OCI-LY3 (cell line): Measurements from ENCODE around the gene SPPL3.

Source experiments
- H2AFZ ChIP-seq: fragments of 200-600, 300-600 bp; shearing (Covaris generic); 2 replicates; pipeline ENCODE4 v1.6.0; 2014; ENCODE audit warnings: antibody characterized with exemption, low read depth, low read length
- H3K27ac ChIP-seq: fragments of 200-600, 300-600 bp; sonication (generic); 2 replicates; pipeline ENCODE4 v1.5.1; 2014; ENCODE audit warnings: mild to moderate bottlenecking, low read length, moderate library complexity, mixed read lengths
- H3K27me3 ChIP-seq: fragments of 200-600, 300-600 bp; sonication (generic); 2 replicates; pipeline ENCODE4 v1.6.1; 2014; ENCODE audit warnings: low read depth, low read length, mixed read lengths
- H3K36me3 ChIP-seq: fragments of 200-600, 300-600 bp; sonication (generic); replicated peaks from 2 replicates; pipeline ENCODE3; 2014; ENCODE audit warnings: low read depth, low read length, mixed read lengths
- H3K4me1 ChIP-seq: fragments of 300-600, 200-600 bp; sonication (generic); 2 replicates; pipeline ENCODE4 v1.6.1; 2014; ENCODE audit warnings: low read length, mixed read lengths
- H3K4me2 ChIP-seq: fragments of 200-600, 300-600 bp; sonication (generic); 2 replicates; pipeline ENCODE4 v1.6.1; 2014; ENCODE audit warnings: low read length, mixed read lengths
- H3K4me3 ChIP-seq: fragments of 300-600, 200-600 bp; sonication (generic); 2 replicates; pipeline ENCODE4 v1.5.1; 2014; ENCODE audit warnings: antibody characterized with exemption, mild to moderate bottlenecking, low read length, moderate library complexity
- H3K79me2 ChIP-seq: fragments of 300-600, 200-600 bp; shearing (Covaris generic); 2 replicates; pipeline ENCODE4 v1.6.1; 2014; ENCODE audit warnings: mild to moderate bottlenecking, low read length, mixed read lengths
- H3K9ac ChIP-seq: fragments of 300-600, 200-600 bp; shearing (Covaris generic); 2 replicates; pipeline ENCODE4 v1.6.0; 2014; ENCODE audit warnings: mild to moderate bottlenecking, low read length, moderate library complexity
- H3K9me3 ChIP-seq: fragments of 200-600, 300-600 bp; shearing (Covaris generic); 2 replicates; pipeline ENCODE4 v1.6.1; 2014; ENCODE audit warnings: low read length, mixed read lengths; ENCODE audit not compliant: insufficient read depth
- H4K20me1 ChIP-seq: fragments of 200-600, 300-600 bp; sonication (generic); 2 replicates; pipeline ENCODE4 v1.6.1; 2016; ENCODE audit warnings: low read length, mixed read lengths; ENCODE audit not compliant: insufficient read depth
- CTCF ChIP-seq: fragments of 200-600, 300-600 bp; sonication (generic); IDR thresholded peaks from 2 replicates; pipeline ENCODE4 v1.5.1; 2014; ENCODE audit warnings: antibody characterized with exemption, low read length, low read depth
- EZH2phosphoT487 ChIP-seq: fragments of 200-600 bp; shearing (Covaris generic); IDR thresholded peaks from 2 replicates; pipeline ENCODE4 v1.6.1; 2018; ENCODE audit warnings: antibody characterized with exemption, mixed run types, low read depth

The SPPL3 gene

GRCh38 chr12:120721866-120722265, 182.3 kb downstream of the SPPL3 start:
- Histone ChIP-seq H3K4me2 (no peak overlapping the region), H3K36me3 (peaks cover 61% of the 10 kb centered on the region), H3K27ac (no peak overlapping the region)

GRCh38 chr12:120720987-120721801, 183.0 kb downstream of the SPPL3 start:
- H3K36me3 ChIP-seq = peaks cover 68% of the 10 kb centered on the region

More at GRCh38 chr12:120721866-120722265, 182.3 kb downstream of the SPPL3 start:
- Histone ChIP-seq H3K4me1 (peaks cover 9% of the 10 kb centered on the region; the same call in 1 of the 2 replicates), H3K9me3 (no peaks in the 10 kb centered on the region), H3K9ac (no peak overlapping the region), H3K4me3 (no peak overlapping the region), H2AFZ (no peak overlapping the region), H4K20me1 (peaks cover 9% of the 10 kb centered on the region; the same call in 1 of the 2 replicates), H3K27me3 (no peaks in the 10 kb centered on the region), H3K79me2 (no peaks in the 10 kb centered on the region)
- TF ChIP-seq EZH2phosphoT487 (no peak), CTCF (no peak)

GRCh38 chr12:120720234-120720986, 183.7 kb downstream of the SPPL3 start:
- H3K9ac ChIP-seq = no peak overlapping the region
- H3K36me3 ChIP-seq = peaks cover 71% of the 10 kb centered on the region
- no peaks in the 10 kb centered on the region for H3K27me3 ChIP-seq
- no peak overlapping the region for H3K4me2 ChIP-seq
- no peaks in the 10 kb centered on the region for H3K79me2 ChIP-seq
- H3K4me3 ChIP-seq = no peak overlapping the region
- H3K9me3 ChIP-seq = no peaks in the 10 kb centered on the region
- TF ChIP-seq EZH2phosphoT487 (no peak), CTCF (no peak)
- peaks cover 9% of the 10 kb centered on the region; the same call in 1 of the 2 replicates for H4K20me1 ChIP-seq
- H3K27ac ChIP-seq = no peak overlapping the region
- H3K4me1 ChIP-seq = peaks cover 9% of the 10 kb centered on the region; the same call in 1 of the 2 replicates
- H2AFZ ChIP-seq = no peak overlapping the region

More at GRCh38 chr12:120720987-120721801, 183.0 kb downstream of the SPPL3 start:
- Histone ChIP-seq H3K27me3 (no peaks in the 10 kb centered on the region), H2AFZ (no peak overlapping the region), H3K27ac (no peak overlapping the region), H3K4me2 (no peak overlapping the region), H3K9me3 (no peaks in the 10 kb centered on the region), H3K79me2 (no peaks in the 10 kb centered on the region), H3K9ac (no peak overlapping the region), H3K4me1 (peaks cover 9% of the 10 kb centered on the region; the same call in 1 of the 2 replicates), H3K4me3 (no peak overlapping the region), H4K20me1 (peaks cover 9% of the 10 kb centered on the region; the same call in 1 of the 2 replicates)
- no peak for TF ChIP-seq CTCF
- TF ChIP-seq EZH2phosphoT487 = no peak
